ENCODE data around the gene MUC20.
"Not testable (repeated sequence)": the region's sequence is repeated elsewhere in the genome, so short reads cannot be mapped to it uniquely, and the experiment has no call there.

MUC20 gene

GRCh38 chr3:195773956-195774537 is 53.3 kb downstream of the MUC20 start:
- no peak for DNase-seq

GRCh38 chr3:195774917-195775316 is 54.1 kb downstream of the MUC20 start:
- DNase-seq, result no peak

GRCh38 chr3:195777975-195778374 is 57.2 kb downstream of the MUC20 start:
- no peak for DNase-seq

GRCh38 chr3:195781236-195781635 is 60.5 kb downstream of the MUC20 start:
- DNase-seq, result not testable (repeated sequence)

Data from activated gamma-delta T cell treated with Interleukin-2 at 50 U/mL for 16 hours (primary cell).